WERI-Rb-1 (cell line): Measurements from ENCODE around the gene ATP5PF.

Experiments used
- DNase-seq: peaks from one replicate; pipeline ENCODE4 v3.0.0-alpha.2; 2020
- H3K27ac ChIP-seq: fragments of 250-450 bp; sonication (Bioruptor Pico); 2 replicates; pipeline ENCODE4 v1.5.1; 2020; ENCODE audit warnings: mild to moderate bottlenecking, moderate library complexity
- H3K27me3 ChIP-seq: fragments of 250-450 bp; sonication (Bioruptor Pico); 2 replicates; pipeline ENCODE4 v1.5.1; 2021; ENCODE audit warnings: mild to moderate bottlenecking, low read depth, moderate library complexity; ENCODE audit not compliant: insufficient read depth, severe bottlenecking
- H3K36me3 ChIP-seq: fragments of 250-450 bp; sonication (Bioruptor Pico); 2 replicates; pipeline ENCODE4 v1.5.1; 2020; ENCODE audit warnings: mild to moderate bottlenecking, moderate library complexity
- H3K4me3 ChIP-seq: 2 replicates; pipeline ENCODE4 v1.5.1; 2011; ENCODE audit warnings: low read depth, mild to moderate bottlenecking, control low read depth, low read length
- H3K9me3 ChIP-seq: fragments of 250-450 bp; sonication (Bioruptor Pico); 2 replicates; pipeline ENCODE4 v1.5.1; 2021; ENCODE audit warnings: mild to moderate bottlenecking, moderate library complexity; ENCODE audit not compliant: severe bottlenecking
- TF ChIP-seq, protein P1 (sequence below): IDR thresholded peaks from 2 replicates; pipeline ENCODE4 v1.5.1; 2011; ENCODE audit warnings: low read depth, mild to moderate bottlenecking, control low read depth, inconsistent platforms, low read length

ATP5PF gene

GRCh38 chr21:25676451-25676850 is 58.3 kb downstream of the ATP5PF start:
- no peak overlapping the region for H3K4me3 ChIP-seq
- no peak overlapping the region for H3K27ac ChIP-seq
- no peaks in the 10 kb centered on the region for H3K36me3 ChIP-seq
- no peaks in the 10 kb centered on the region for H3K27me3 ChIP-seq
- DNase-seq, result no peak
- TF ChIP-seq, protein P1, sequence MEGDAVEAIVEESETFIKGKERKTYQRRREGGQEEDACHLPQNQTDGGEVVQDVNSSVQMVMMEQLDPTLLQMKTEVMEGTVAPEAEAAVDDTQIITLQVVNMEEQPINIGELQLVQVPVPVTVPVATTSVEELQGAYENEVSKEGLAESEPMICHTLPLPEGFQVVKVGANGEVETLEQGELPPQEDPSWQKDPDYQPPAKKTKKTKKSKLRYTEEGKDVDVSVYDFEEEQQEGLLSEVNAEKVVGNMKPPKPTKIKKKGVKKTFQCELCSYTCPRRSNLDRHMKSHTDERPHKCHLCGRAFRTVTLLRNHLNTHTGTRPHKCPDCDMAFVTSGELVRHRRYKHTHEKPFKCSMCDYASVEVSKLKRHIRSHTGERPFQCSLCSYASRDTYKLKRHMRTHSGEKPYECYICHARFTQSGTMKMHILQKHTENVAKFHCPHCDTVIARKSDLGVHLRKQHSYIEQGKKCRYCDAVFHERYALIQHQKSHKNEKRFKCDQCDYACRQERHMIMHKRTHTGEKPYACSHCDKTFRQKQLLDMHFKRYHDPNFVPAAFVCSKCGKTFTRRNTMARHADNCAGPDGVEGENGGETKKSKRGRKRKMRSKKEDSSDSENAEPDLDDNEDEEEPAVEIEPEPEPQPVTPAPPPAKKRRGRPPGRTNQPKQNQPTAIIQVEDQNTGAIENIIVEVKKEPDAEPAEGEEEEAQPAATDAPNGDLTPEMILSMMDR, result no peak
- H3K9me3 ChIP-seq, result no peaks in the 10 kb centered on the region
